Upper lobe of right lung (tissue), 1 donor: ENCODE data around the gene CDHR1. TPM values are rescaled to one million over a fixed set of nuclear protein-coding genes. Genes with fewer than 3 reads are reported as not detected.
A peak's percentile ranks its signal among the peaks of the same experiment; 100 is the strongest.

Experiments used
- ATAC-seq: fragments of 200-7000 bp; cut with Tn5 transposase; one replicate; pipeline ENCODE4 v1.9.1; 2020; ENCODE audit warnings: mild to moderate bottlenecking, moderate library complexity
- DNase-seq: peaks from one replicate; pipeline ENCODE4 v3.0.0-alpha.2; 2020
- H3K27ac ChIP-seq: fragments of 200-600 bp; one replicate; pipeline ENCODE4 v1.8.0; 2022
- H3K27me3 ChIP-seq: fragments of 200-600 bp; one replicate; pipeline ENCODE4 v1.8.0; 2022; ENCODE audit warnings: mild to moderate bottlenecking
- H3K36me3 ChIP-seq: fragments of 200-600 bp; one replicate; pipeline ENCODE4 v1.8.0; 2022
- H3K4me1 ChIP-seq: fragments of 200-600 bp; one replicate; pipeline ENCODE4 v1.8.0; 2022
- H3K4me3 ChIP-seq: fragments of 200-600 bp; one replicate; pipeline ENCODE4 v1.8.0; 2022; ENCODE audit warnings: mild to moderate bottlenecking
- H3K9me3 ChIP-seq: fragments of 200-600 bp; one replicate; pipeline ENCODE4 v1.8.0; 2022
- intact Hi-C: fragments of 100-400 bp; cut with DNase I; formaldehyde crosslinking; loops from one replicate; pipeline ENCODE4 v1.11.0; 2022
- total RNA-seq: library from RNA; stranded (reverse); fragmentation: NEBNext Ultra II Directional; extraction: Animal tissue kit (Norgen Biotek cat#: 25700); gene quantifications from one replicate; pipeline ENCODE4 v1.2.1, GENCODE V29; 2021
- TF ChIP-seq, protein P1 (sequence below): fragments of 200-600 bp; IDR thresholded peaks from one replicate; pipeline ENCODE4 v1.8.0; 2022; ENCODE audit warnings: antibody characterized with exemption
- donor health status: DM: no; HTN: yes; CAD: no; lungs with severe emphysema.

CDHR1 gene
- total RNA-seq, 1 donor from 2014 or later, result 0.35 TPM

DNA sequence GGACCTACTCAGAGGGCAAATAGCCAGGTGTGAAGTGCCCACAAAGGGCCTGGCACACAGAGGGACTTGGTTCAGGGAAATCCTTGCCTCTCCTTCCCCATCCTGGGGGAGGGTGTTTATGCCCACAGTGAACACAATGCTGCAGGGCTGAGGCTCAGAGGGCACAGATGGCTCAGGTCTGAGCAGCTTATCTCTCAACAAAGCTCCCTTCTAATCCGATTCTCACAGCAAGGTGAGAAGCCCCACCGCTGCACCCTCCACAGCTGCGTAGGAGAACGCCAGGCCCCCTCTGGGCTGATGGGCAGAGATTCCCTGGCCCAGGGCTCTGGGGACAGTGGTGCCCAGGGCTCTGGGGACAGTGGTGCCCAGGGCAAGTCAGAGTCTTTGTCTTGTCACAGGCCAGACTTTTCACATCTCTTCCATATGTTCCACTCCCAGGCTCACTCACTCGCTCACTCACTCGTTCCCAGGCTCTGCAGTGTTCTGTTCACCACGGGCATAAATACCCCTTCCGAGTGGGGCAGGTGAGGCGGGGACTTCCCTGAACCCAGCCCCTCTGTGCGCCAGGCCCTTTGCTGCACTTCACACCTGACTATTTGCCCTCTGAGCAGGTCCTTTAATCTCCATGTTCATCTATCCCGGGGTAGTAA, 8.7 kb upstream of the CDHR1 start:
- no peaks in the 10 kb centered on the region for H3K4me1 ChIP-seq
- H3K36me3 ChIP-seq, result no peaks in the 10 kb centered on the region
- ATAC-seq, result no peak
- intact Hi-C loops, result no loop called here
- H3K4me3 ChIP-seq, result no peak overlapping the region
- peaks cover 3% of the 10 kb centered on the region for H3K27me3 ChIP-seq
- no peak overlapping the region for H3K27ac ChIP-seq
- TF ChIP-seq, protein P1, sequence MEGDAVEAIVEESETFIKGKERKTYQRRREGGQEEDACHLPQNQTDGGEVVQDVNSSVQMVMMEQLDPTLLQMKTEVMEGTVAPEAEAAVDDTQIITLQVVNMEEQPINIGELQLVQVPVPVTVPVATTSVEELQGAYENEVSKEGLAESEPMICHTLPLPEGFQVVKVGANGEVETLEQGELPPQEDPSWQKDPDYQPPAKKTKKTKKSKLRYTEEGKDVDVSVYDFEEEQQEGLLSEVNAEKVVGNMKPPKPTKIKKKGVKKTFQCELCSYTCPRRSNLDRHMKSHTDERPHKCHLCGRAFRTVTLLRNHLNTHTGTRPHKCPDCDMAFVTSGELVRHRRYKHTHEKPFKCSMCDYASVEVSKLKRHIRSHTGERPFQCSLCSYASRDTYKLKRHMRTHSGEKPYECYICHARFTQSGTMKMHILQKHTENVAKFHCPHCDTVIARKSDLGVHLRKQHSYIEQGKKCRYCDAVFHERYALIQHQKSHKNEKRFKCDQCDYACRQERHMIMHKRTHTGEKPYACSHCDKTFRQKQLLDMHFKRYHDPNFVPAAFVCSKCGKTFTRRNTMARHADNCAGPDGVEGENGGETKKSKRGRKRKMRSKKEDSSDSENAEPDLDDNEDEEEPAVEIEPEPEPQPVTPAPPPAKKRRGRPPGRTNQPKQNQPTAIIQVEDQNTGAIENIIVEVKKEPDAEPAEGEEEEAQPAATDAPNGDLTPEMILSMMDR, result no peak
- DNase-seq, result no peak
- H3K9me3 ChIP-seq, result no peaks in the 10 kb centered on the region

DNA sequence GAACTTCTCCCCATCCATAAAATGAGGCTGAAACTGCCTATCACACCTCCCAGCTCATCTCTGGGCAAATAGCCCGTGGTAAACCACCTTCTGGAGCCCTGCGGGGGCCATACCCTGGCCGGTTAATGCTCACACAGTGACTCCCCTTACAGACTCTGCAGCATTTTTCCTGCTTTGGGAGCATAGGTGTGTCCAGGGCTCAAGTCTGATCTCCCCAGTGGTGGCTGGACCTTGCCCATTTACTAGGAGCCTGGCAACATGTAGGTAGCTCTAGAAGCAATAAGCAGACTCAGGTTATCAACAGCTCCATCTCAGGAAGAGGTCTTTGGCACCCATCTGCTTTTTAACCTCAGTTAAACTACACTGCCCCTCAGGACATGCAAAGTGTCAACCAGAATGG, 5.5 kb upstream of the CDHR1 start:
- ATAC-seq (no peak), DNase-seq (peak; percentile 41)
- TF ChIP-seq, protein P1, result no peak
- H3K27me3 ChIP-seq, result peaks cover 10% of the 10 kb centered on the region
- H3K9me3 ChIP-seq, result no peaks in the 10 kb centered on the region
- H3K4me1 ChIP-seq, result no peaks in the 10 kb centered on the region
- no peaks in the 10 kb centered on the region for H3K36me3 ChIP-seq
- H3K4me3 ChIP-seq, result no peak overlapping the region
- H3K27ac ChIP-seq, result no peak overlapping the region
- intact Hi-C loops, result no loop called here

DNA sequence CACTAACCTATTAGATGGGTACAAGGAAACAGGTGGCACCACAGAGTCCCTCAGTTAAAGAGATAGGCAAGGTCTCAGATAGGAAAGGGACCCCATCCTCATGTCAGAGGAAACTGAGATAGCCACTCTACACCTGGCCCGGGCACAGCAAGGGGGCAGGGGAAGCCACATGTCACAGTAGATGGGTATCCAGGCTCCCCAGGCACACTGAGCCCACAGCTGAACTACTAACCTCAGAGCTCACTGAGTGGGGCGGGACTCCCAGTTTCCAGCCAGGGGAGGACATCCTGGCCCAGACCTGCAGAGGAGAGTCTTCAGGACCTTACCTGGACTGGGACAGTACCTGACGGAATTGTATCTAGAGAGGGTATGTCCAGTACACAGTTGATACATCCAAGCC, 3.7 kb upstream of the CDHR1 start:
- ATAC-seq (no peak), DNase-seq (peak; percentile 48)
- Histone ChIP-seq H3K9me3 (no peaks in the 10 kb centered on the region), H3K4me1 (peaks cover 5% of the 10 kb centered on the region), H3K36me3 (no peaks in the 10 kb centered on the region), H3K27ac (no peak overlapping the region), H3K27me3 (peaks cover 28% of the 10 kb centered on the region), H3K4me3 (no peak overlapping the region)
- intact Hi-C loops, result no loop called here
- TF ChIP-seq, protein P1, result no peak

DNA sequence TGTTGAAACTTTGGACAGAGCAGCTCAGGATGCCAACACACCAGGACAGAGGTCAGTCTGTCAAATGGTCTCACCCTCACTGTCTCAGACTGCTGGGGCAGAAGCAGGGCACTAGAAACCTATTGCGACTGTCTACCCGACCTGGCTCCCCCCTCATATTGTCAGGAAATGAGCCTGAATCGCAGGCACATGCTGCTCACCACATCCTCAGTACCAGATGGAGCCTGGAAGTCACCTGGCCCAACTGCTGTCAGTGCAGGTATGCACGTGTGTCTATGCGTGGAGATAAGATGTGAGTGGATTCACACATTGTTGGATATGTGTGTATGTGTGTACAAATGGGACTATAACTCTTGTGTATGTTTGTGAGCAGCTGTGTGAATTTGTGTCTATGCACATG, 3.2 kb upstream of the CDHR1 start:
- intact Hi-C loops, result no loop called here
- H3K4me1 ChIP-seq, result peaks cover 5% of the 10 kb centered on the region
- H3K9me3 ChIP-seq, result no peaks in the 10 kb centered on the region
- H3K27me3 ChIP-seq, result peaks cover 33% of the 10 kb centered on the region
- H3K27ac ChIP-seq, result no peak overlapping the region
- ATAC-seq (no peak), DNase-seq (peak; percentile 17)
- no peaks in the 10 kb centered on the region for H3K36me3 ChIP-seq
- TF ChIP-seq, protein P1, result no peak
- no peak overlapping the region for H3K4me3 ChIP-seq

DNA sequence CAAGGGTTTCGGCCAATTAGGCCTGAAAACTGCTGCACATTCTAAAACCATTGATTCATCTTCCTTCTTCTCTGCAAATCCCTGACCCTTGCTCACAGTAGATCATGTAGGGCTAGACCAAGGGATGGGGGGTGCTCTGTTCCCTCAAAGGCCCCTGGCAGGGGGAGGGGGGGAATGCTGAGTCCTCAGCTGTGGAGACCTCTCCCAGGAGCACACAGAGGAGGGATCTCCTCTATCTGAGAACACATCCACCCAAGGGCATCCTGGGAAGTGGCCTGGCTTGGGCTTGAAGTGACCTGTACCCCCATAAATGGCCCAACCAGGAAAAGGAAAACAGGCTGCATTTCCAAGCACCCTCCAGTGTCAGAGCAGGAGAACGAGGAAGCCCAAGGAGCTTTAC, 1.0 kb upstream of the CDHR1 start:
- intact Hi-C loops, result no loop called here
- H3K4me3 ChIP-seq, result no peak overlapping the region
- TF ChIP-seq, protein P1, result no peak
- H3K36me3 ChIP-seq, result no peaks in the 10 kb centered on the region
- peaks cover 5% of the 10 kb centered on the region for H3K4me1 ChIP-seq
- H3K9me3 ChIP-seq, result no peaks in the 10 kb centered on the region
- no peak overlapping the region for H3K27ac ChIP-seq
- H3K27me3 ChIP-seq, result peaks cover 44% of the 10 kb centered on the region
- ATAC-seq (no peak), DNase-seq (peak; percentile 31)
